ENCODE results near the gene SHB.

The SHB gene

DNA sequence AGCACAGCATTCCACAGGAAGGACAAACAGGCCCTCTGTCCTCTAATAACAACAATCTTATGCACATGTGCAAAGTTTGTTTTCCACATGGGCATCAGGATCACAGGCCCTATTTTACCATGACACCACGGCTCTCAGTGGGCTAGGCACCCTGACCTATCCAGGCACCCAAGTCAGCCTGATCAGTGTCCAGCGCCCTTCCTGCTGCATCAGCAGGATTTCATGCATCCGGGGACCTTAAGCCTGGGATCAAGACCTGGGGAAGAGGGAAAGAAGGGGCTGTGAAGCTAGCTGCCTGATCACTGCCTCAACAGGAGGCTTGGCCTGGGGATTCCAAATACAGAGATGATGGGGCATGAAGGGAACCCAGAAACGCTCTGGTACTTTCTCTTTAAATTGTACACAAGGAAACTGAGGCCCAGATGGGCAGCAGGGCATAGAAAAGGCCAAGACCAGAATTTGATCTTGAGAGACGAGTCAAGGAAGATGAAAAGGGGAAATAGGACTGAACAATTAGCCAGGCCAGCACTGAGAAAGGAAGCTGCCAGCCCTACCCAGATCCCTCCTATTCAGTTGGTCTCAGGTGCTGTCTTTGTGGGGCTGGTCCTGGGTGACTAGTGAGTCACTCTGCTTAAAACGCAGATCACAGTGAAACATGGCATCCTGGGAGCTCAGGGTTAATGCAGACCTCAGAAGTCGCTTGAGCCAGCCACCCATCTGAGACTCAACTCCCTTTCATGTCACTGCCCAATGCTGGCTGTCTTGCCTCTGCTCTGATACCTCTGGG is 57.9 kb downstream of the SHB start:
- no peak for DNase-seq (ENCODE audit: insufficient read length, low spot score)
- FAIRE-seq, result no peak

DNA sequence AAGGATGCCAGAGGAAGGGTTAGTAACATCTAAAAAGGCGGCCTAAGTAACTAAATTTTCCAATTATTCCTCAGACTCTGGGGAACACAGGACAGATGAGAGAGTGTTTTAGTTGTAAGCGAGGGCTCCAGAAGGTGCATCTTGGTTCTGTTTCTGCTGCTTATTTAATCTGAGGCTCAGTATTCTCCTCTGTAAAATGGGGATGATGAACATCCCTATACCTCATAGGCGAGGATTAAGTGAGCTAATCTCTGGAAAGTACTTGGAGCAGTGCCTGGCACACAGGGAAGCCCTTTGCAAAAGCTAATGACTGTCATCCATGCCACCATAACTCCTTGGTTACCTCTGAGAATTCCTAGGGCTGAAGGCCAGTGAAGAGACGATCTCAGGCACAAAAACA is 59.0 kb downstream of the SHB start:
- DNase-seq (ENCODE audit: insufficient read length, low spot score) (no peak), FAIRE-seq (no peak)

DNA sequence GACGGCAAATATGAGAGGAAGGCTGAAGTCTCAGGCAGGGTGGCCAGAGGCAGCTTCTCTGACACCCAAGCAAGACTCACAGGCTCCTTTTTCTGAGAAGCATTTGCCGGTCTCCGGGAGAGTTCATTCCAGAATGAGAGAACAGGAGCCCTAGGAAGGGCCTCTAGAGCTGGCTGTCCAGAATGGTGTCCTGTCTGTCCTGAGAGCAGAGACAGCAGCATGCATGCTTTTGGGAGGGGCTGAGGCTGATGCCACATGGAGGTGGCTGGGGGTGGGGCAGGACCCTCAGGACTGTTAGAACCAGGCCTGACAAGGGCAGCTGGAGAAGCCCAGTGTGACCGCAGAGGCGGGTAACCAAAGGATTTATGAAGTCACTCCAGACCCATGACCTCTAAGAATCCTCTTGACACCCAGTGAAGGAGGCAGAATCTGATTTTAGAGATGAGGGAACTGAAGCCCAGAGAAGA is 60.0 kb downstream of the SHB start:
- no peak for DNase-seq (ENCODE audit: insufficient read length, low spot score)
- no peak for FAIRE-seq

DNA sequence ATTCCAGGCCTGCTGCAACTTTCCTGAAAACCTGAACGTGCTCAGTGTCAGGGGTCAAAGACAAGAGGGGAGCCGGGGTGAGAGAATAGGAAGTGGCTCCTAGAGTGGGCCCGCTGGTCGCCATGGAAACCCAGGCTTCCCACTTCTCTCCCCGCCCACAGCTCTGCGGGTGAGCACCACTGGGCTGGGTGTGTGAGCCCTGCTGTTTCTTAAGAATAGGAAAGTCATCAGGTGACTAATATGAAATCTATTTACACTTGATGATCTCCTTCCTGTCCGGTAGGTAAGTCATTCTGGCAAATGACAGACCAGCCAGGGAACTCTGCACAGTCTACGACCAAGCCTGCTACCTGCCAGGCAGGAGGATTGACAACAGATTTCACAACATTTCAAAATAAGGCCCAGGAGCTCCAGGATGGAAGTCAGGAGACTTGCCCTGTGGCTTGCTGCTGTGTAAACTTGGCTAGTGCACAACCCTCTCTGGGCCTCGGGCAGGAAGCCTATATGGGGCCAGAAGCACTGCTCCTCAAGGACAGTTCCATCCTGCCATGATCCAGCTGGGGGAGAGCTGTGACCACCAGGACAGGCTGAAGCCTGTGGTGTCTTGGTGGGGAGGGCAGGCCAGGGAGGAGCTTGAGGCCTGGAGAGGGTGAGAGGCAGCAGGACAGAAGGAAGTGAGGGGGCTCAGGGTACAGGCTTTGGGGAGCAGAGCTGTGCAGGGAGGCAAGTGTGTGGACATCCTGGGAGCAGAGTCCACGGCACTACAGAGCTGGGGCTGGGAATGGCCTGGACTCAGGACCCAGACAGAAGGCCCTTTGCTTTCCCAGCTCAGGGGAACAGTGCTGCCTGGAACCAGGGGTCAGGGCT is 60.6 kb downstream of the SHB start:
- no peak for FAIRE-seq
- peak; percentile 26 for DNase-seq (ENCODE audit: insufficient read length, low spot score)

DNA sequence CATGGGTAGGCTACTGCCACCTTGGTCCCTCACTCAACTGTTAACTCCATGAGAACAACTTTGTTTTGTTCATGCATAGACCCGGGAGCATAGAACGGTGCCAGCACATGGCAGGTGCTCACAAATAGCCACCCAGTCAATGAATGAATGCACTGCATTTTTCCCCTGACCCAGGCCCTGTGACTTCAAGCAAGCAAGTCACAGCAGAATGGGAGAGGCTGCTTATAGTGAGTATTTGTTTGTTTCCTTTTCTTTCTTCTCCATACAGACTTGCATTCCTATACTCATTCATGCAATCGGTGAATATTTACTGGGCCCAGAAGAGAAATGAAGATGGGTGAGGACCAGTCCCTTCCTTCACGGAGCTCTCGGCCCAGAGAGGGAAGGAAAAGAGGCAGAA is 62.0 kb downstream of the SHB start:
- no peak for DNase-seq (ENCODE audit: insufficient read length, low spot score)
- FAIRE-seq, result no peak

DNA sequence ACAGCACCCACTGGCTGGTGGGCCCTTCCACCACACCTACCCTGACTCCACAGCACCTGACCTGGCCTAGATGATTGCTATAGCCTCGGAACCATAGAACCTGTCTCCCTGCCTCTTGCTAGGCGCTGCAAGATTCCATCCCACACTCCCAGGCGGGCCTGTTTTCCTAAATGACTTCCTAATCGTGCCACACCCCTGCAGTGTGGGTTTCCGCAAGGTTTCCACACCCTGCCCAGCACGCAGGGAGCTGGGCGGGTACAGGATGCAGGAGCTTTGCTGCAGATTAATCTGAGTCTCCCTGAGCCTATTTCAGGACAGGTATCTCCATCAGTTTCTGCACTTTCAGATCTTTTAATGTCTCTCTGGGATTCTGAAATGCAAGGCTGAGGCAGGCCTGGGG is 62.9 kb downstream of the SHB start:
- DNase-seq (ENCODE audit: insufficient read length, low spot score) (no peak), FAIRE-seq (no peak)

DNA sequence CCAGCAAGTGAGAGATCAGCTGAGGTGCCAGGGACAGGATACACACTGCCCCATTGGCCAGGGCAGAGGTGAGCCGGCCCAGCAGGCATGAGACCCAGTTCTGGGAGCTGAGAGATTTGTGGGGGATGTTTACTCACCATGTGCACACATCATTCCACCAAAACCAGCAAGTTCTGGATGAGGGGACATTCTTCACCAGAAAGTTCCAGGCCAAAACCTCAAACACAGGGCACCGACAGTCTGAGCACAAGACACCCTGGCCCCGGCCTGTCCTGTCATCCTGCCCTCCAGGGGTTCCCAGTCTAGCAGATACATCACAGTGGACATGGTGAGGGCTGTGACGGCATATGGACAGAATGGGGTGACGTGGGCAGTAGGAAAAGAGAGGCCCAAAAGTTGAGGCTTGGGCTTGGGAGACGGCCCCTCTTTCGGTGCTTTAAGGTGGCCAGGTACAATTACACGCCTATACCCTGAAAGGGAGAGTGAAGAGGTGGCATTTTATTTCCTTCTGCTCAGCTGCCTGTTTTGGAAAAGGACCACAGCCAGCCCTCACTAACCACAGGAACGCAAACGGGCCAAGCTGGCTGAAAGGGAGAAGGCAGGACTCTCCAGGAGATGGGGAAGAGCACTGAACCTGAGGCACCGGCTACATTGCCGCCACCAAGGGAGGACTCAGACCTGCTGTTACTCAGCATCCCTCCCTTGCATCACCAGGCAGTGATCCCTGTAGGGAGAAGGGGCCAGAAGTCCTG is 64.0 kb downstream of the SHB start:
- no peak for DNase-seq (ENCODE audit: insufficient read length, low spot score)
- FAIRE-seq, result no peak

DNA sequence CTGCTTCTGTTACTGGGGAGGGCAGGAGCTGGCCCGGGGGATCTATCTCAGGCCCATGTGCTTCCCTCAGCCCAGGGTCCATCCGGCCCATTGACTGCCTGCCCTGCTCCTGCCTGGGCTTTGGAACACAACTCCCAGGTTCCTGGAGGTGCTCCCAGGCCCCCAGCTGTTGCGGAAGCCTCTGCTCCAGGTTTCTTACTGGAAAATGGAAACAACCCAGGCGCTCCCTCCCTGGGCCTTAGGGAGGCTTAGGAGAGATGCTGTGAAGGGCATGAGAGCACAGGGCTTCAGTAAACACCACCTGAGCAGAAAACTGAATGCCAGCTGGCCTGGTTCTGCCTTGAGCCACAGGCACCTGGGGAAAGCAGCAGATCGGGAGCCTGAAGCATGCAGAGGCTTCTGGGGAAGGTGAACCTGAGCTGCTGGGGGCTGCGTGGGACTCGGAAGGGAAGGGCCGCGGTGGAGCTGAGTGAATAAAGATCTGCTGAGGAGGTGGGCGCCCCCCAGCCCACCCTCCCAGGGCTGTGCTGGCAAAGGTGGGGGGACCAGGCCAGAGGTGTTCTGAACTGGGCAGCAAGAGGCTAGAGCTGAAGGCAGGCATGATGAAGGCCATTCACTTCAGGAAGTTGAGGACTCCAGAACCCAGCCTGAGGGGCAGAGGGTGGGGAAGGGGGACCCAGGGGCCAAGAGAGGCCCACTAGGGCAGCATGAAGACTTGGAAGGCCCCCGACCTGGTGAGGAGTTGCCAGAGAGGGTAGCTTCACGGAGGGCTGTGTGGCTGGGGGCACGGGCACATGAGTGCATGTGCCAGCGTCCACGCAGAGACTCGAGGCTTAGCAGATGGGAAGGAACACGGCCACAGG is 64.8 kb downstream of the SHB start:
- FAIRE-seq (no peak), DNase-seq (ENCODE audit: insufficient read length, low spot score) (no peak)

DNA sequence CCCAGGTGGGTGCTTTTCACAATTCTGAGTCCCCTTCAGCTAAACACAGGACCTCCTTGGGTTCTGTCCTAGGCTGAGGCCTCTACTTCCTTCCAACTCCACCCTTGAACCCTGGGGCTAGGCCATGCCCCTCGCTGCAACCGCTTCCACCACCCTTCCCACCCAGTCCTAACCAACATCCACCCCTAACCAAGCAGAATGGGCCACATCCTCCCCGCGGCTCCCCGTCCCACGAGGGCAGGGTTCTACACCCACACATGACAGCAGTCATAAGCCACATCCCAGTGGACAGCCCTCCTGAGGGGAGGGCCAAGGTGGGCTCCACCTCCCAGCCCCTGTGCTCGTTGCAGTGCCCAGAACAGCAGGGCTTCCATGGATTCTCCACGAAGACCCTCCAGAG is 65.8 kb downstream of the SHB start:
- FAIRE-seq (no peak), DNase-seq (ENCODE audit: insufficient read length, low spot score) (no peak)

DNA sequence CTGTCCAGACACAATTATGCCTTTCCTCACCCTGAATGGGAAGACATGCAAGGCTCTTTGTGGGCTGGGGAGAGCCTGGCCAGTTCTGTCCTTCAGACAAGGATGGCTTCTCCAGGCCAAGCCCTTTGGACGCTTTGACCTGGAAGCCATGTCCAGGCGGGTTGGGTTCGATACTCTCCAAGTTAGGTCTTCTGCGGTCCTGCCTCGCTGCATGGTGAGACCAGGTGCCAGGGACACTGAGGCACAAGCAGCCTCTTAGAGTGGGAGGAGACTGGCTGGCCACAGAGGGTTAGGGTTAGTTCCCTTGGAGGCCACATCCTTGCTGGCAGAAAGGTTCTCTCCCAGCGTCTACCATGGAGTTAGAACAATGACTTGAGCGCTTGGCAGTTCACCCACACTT is 67.6 kb downstream of the SHB start:
- FAIRE-seq, result no peak
- no peak for DNase-seq (ENCODE audit: insufficient read length, low spot score)

DNA sequence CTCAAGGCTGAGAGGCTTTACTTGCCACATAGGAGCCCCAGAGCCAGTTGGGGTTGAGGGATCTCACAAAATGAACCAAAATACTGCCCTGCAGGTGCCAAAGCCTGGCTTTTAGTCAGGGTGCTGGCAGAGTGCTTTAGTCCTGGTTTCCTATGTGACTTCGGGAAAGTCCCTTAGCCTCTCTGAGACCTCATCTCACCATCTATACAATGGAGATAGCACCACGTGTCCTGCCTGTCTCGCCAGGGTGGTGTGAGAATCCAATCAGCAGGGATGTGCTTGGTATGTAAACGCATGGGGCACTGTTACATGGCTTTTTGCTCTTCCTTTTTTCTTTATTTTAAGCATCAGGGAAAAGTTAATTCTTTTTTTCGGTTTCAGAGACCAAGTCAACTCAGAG is 68.3 kb downstream of the SHB start:
- no peak for DNase-seq (ENCODE audit: insufficient read length, low spot score)
- peak; percentile 88 for FAIRE-seq

DNA sequence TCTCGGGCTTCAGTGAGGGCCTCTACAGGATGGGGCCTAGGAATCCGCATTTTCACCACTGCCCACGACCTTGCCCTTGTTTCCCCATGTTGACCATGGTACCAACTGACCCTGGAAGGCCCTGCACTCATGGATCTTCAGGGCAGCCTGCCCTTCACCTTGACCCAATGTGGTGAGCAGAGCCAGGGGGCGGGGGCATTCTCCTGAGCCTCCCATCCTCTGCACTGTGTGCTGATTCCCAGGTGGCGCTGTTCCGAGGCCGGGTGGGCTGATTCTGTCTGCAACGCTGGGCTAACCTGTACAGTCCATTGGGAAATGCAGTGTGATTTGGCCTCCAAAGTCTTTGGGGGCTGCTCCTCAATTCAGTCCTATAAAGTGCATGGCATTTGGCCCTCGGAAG is 68.7 kb downstream of the SHB start:
- DNase-seq (ENCODE audit: insufficient read length, low spot score), result no peak
- no peak for FAIRE-seq

DNA sequence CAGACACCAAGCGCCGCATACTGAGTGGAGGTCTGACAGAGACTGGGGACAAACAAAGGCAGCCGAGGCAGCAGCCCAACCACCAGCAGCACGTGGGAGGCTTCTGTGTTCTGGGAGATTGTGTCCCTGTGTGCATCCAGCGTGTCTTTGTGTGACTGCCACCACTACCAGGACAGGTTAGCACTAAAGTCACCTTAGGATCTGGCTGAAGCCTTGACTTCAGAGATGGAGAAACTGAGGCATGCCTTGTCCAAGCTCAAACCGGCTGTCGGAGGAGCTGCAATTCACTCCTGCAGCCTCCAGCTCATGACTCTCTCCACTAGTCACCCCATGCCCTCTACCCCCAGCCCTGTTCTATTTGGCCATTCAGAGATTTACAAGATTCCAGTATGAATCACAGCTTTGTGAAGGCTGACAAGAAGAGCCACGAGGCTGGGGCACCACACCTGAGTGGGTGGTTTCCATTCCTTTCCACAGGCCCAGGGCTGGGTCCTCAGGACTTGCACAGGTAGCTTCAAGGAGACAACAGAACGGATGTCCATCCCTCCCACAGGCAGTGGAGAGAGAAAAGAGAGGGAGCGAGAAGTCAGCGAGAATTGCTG is 69.3 kb downstream of the SHB start:
- FAIRE-seq (no peak), DNase-seq (ENCODE audit: insufficient read length, low spot score) (no peak)

DNA sequence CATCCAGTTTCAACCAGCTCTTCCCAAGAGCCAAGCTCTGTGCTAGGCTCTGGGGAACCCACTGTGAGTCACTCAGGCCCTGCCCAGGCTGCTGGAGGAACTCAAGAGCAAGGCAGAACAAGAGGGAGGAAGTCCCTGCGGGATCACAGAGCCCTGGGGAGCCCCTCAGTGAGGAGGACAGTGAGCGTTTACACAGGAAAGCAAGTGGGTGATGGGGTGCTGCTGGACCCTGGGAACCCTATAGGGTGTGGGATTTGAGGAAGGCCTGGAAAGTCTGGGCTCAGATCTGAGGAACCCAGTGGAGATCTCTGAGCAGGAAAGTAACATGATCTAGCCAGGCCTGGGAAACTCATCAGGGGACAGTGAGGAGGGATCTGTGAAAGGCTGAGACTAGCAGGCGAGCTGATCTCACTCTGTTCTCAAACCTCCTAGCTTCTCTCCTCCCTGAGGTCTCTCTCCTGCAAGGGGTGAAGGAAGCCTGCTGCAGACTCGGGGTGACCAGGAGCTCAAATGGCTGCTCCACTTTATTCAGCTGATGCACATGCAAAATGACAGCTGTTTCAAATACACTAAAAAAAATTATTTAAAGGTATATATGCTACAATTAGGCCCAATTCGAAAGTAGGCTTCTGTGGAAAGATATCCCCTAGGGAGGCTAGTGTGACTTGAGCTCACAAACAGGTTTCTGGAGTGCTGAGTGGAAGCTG is 70.0 kb downstream of the SHB start:
- no peak for FAIRE-seq
- DNase-seq (ENCODE audit: insufficient read length, low spot score), result no peak

DNA sequence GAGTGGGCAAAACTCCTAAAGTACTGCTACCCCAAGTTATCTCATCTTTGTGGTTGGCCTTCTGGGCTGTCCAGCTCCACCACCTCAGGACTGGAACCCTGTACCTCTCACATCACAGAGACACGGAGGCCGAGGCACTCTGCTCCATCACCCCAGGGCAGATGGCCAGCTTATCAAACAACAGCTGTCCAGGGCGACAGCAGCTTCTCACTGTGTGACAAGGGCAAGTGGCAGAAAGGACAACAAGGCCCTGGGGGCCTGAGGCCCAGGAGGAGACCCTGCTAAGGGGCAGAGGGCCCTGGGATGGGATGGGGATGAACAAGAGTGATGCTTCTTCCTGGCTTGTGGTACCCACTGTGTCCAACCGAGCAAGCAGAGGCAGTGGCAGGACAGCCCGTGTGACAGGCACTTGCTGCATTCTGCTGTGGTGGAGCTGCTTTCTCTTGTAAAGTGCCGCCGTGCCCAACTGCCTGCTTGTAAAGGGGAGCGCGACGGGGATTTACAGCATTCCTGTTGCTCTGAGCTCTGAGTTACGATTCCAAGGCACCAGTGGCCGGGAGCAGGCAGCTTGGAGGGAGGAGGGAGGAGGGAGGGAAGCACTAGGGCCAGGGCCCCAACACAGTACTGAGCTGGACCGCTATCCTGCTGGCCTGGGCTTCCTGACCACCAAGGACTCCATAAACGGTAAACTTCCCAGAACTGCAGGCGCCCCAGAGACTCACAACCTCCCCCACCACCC is 71.2 kb downstream of the SHB start:
- DNase-seq (ENCODE audit: insufficient read length, low spot score), result no peak
- no peak for FAIRE-seq

DNA sequence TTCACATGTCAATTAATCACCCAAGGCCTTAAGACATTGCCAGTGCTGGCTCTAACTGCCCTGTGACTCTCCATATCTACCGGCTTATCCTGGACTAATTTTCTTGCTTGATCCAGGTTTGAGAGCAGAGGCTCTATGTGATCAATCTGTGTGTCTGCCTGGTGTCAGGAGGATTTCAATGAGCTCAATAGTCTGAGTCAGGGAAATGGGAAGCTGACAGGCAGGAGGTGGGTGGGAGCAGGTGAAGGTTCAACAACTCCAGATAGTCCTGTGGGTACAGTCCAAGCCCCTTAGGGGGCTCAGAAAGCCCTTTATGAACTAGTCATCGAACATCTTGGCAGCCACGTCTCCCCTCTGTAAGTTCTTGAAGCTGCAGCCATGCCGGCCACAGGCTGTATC is 72.2 kb downstream of the SHB start:
- no peak for FAIRE-seq

DNA sequence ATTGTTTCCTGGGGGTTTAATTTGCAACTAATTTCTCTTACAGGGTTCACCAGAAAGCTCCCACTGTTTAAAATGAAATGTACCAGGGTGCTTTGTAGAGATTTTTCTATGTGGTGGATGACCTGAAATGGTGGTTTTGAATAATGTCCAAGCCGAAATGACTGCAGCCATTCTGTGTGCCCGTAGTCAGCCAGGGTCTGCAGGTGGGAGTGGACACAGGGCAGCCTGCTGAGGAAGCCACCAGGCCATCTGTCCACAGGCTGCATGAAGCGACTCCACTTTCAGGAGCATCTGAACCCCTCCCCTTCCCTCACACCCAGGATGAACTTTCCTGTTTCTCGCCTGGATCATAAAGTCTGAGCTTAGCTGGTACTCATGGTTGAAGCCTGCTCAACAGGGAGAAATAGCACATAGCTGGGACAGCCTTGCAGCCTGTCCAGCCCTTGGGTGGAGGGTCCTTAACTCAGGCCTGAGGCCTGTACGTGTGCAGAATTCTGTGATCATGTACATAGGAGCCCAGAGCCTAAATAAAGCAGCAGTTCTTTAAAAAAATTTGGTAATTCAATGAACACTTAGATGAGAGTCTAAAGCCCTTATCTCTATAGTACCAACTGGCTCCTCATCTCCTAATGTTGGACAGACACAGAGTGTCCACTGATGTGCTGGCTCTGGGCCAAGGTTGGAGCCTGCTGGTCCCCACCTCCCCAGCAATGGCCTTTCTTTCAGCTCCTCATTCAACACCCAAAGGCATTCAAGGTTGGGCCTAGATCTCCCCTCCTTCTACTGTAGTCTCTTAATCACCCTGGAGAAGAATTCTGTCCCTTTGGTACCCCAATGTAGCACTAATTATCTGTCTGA is 72.8 kb downstream of the SHB start:
- no peak for FAIRE-seq
- DNase-seq (ENCODE audit: insufficient read length, low spot score), result no peak

More for the DNA sequence above, 72.2 kb downstream of the SHB start:
- DNase-seq (ENCODE audit: insufficient read length, low spot score), result no peak

DNA sequence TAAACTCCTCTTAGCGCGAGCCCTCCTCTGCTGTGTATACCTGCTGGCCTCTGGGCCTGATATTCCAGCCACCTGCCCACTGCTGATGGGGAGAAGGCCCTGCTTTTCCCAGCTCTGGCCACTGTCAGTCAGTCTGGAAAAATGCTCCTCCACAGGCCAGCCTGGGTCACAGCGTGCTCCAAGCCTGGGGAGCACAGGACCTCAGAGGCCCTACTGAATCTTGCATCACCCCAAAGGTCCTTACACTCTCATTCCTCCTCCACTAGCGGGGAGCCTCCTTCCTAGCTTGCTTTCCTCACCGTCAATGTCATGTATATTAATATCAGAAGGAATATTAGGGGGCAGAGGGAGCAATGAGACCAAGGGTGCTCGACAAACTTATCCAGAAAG is 73.7 kb downstream of the SHB start:
- no peak for DNase-seq (ENCODE audit: insufficient read length, low spot score)
- FAIRE-seq, result no peak

All from GM19239 (cell line).